Measurements from ENCODE around the gene SLC2A3.
"Not testable (repeated sequence)": the region's sequence is repeated elsewhere in the genome, so short reads cannot be mapped to it uniquely, and the experiment has no call there.

SLC2A3 gene

DNA sequence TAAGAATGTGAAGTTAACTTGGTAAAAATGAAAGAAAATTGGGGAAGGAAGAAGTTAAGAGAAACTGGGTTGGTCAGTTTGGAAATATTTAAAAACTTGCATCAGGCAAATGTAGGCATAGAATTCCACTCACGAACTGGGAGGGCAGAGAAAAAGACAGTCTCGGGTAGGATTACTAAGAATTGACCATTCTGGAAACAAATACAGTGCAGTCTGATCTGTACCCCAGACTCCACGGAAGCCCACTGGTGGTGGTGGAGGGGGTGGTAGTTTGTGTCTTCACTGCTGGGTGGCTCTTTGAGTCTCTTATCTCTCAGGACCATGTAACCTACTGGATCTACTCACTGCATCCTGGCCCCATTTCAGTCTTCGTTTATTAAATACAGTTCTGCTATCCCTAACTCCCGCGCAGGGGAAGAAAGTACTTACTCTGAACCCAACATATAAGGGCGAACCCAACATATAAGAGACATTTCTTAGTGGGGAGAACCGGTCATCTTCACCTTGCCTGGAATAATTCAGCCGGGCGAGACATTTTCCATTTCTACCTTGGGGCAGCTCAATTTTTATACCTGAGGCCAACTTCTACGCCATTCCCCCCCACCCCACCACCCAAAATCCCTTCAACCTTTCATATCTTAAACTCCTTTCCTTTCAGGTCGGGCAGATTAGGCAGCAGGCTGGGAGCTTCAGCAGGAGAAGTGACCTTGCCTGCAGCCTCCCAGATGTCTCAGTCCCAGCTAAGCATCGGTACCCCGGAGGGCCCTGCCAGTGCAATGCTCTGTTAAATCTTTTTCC is 1.7 kb downstream of the SLC2A3 start:
- Mint-ChIP-seq H3K4me3 (no peak overlapping the region), H3K27ac (no peak overlapping the region), H3K36me3 (ENCODE audit: low read depth) (no peaks in the 10 kb centered on the region), H3K9me3 (no peaks in the 10 kb centered on the region), H3K27me3 (no peaks in the 10 kb centered on the region), H3K4me1 (ENCODE audit: low read depth) (peaks cover 26% of the 10 kb centered on the region)
- DNase-seq, result peak; percentile 35

DNA sequence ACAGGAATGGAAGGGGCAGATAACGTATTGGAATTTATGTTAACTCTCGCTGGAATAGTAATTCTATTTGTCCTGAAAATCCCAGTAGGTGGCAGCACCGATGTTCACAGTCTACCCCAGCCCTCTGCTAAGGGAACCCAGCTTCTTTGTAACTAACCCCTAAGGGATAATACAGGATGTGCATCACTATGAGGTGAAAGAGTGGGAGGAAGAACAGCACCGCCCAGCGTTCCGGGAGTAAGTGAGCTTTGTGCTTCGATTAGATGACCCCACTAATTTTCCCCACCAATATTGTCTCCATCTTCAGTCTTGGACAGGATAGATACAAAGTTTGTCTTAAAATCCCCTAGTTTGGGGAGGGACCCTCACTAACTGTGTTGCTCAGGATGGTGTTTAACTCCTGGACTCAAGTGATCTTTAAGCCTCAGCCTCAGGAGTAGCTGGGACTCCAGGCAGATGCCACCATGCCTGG is 2.7 kb downstream of the SLC2A3 start:
- no peak overlapping the region for H3K4me3 Mint-ChIP-seq
- peaks cover 33% of the 10 kb centered on the region for H3K4me1 Mint-ChIP-seq (ENCODE audit: low read depth)
- no peaks in the 10 kb centered on the region for H3K36me3 Mint-ChIP-seq (ENCODE audit: low read depth)
- no peak overlapping the region for H3K27ac Mint-ChIP-seq
- no peaks in the 10 kb centered on the region for H3K9me3 Mint-ChIP-seq
- peak; percentile 68 for DNase-seq
- H3K27me3 Mint-ChIP-seq, result no peaks in the 10 kb centered on the region

DNA sequence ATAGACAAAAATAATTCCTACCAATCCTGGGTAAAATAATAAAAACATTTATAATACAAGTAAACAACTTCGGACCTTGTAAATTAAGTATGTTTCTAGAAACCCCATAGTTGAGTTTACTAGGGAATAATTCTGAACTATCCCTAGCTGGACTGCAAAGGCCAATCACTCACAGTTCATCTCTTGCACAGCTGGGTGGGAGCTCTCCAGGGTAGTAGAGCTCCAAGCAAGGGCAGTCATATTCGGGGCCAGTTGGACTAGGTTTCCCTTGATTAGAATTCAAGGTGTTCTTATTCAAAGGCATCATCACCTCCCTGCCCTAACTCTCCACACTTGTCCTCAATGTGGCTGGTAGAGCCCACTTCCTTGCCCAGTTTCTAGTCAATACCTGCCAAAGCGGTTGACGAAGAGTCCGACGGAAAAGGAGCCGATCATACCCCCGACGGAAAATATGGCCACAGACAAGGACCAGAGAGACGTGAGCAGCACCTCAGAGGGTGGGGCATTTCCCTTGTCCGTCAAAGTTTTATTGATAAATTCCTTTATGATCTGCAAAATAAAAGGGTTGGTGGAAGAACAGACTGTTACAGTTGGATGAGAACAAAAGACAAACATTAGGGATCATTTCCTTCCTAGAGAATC is 3.3 kb downstream of the SLC2A3 start:
- not testable (repeated sequence) for H3K36me3 Mint-ChIP-seq (ENCODE audit: low read depth); H3K4me3 Mint-ChIP-seq; H3K9me3 Mint-ChIP-seq; DNase-seq; H3K27ac Mint-ChIP-seq; H3K27me3 Mint-ChIP-seq
- H3K4me1 Mint-ChIP-seq (ENCODE audit: low read depth), result peaks cover 31% of the 10 kb centered on the region

DNA sequence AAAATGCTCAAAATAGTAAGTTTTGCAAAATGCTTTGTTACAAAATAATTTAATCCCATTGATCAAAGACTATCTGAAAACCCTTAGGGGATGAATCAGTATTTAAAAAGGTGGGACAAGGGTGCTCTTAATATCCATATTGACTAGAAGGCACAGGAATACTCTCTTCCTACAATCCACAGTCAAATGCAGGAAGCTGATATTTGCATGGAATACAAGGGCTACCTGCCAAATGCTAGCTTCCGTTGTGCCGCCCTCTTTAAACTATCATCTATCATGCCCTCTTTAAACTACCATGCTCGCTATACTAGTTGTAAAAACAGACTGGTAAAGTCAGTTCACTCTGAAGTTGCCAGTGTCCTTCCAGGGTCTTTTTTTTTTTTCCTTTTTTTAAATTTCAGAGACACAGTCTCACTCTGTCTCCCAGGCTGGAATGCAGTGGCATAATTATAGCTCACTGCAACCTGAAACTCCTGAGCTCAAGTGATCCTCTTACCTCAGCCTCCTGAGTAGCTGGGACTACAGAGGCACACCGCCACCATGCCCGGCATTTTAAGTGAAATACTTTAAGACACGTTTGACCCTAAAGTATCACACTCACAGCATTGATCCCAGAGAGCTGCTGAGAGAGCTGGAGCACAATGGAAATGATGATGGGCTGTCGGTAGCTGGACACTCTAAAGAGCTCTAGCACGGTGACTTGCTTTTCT is 6.7 kb downstream of the SLC2A3 start:
- DNase-seq, result no peak
- no peaks in the 10 kb centered on the region for H3K27me3 Mint-ChIP-seq
- peaks cover 46% of the 10 kb centered on the region for H3K4me1 Mint-ChIP-seq (ENCODE audit: low read depth)
- H3K27ac Mint-ChIP-seq, result peak overlapping the region; percentile 72
- no peaks in the 10 kb centered on the region for H3K9me3 Mint-ChIP-seq
- peaks cover 18% of the 10 kb centered on the region for H3K36me3 Mint-ChIP-seq (ENCODE audit: low read depth)
- H3K4me3 Mint-ChIP-seq, result no peak overlapping the region

DNA sequence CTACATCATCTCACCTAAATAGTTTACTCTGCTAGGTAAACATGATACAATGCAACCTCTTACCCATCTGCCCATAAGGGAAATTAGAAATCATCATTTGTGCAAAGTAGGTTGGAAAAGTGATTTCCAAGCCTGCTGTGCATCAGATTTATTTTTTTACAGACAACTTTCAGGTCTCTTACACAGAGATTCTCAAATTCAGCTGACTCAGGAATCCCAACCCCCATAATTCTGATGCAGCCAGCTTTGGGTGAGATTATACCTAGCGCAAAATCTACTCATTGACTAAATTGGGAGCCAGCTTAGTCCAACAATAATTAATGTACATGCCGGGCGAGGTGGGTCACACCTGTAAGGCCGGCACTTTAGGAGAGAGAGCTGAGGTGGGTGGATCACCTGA is 8.5 kb downstream of the SLC2A3 start:
- H3K4me3 Mint-ChIP-seq, result no peak overlapping the region
- peaks cover 49% of the 10 kb centered on the region for H3K4me1 Mint-ChIP-seq (ENCODE audit: low read depth)
- H3K36me3 Mint-ChIP-seq (ENCODE audit: low read depth), result peaks cover 35% of the 10 kb centered on the region
- no peaks in the 10 kb centered on the region for H3K9me3 Mint-ChIP-seq
- H3K27me3 Mint-ChIP-seq, result no peaks in the 10 kb centered on the region
- H3K27ac Mint-ChIP-seq, result peak overlapping the region; percentile 71
- DNase-seq, result no peak

DNA sequence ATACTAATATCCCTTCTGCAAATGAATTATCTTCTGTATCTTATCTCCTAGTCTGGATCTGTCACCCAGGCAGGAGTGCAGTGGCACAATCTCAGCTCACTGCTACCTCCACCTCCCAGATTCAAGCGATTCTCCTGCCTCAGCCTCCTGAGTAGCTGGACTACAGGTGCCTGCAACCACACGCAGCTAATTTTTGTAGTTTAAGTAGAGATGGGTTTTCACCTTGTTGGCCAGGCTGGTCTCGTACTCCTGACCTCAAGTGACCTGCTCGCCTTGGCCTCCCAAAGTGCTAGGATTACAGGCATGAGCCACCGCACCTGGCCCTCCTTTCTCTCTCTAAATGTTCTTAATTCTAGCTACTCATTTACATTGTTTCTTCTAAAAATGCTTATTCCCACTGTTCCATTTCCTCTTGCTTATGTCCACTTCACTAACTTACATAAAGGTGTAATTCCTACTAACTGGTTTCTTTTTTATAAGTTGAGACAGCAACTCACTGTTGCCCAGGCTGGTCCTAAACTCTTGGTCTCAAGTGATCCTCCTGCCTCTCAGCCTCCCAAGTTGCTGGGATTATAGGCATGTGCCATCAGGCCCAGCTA is 9.8 kb downstream of the SLC2A3 start:
- H3K4me1 Mint-ChIP-seq (ENCODE audit: low read depth), result peaks cover 52% of the 10 kb centered on the region
- H3K9me3 Mint-ChIP-seq, H3K27me3 Mint-ChIP-seq, DNase-seq, H3K4me3 Mint-ChIP-seq: not testable (repeated sequence)
- peaks cover 48% of the 10 kb centered on the region for H3K36me3 Mint-ChIP-seq (ENCODE audit: low read depth)
- H3K27ac Mint-ChIP-seq, result peak overlapping the region; percentile 67

DNA sequence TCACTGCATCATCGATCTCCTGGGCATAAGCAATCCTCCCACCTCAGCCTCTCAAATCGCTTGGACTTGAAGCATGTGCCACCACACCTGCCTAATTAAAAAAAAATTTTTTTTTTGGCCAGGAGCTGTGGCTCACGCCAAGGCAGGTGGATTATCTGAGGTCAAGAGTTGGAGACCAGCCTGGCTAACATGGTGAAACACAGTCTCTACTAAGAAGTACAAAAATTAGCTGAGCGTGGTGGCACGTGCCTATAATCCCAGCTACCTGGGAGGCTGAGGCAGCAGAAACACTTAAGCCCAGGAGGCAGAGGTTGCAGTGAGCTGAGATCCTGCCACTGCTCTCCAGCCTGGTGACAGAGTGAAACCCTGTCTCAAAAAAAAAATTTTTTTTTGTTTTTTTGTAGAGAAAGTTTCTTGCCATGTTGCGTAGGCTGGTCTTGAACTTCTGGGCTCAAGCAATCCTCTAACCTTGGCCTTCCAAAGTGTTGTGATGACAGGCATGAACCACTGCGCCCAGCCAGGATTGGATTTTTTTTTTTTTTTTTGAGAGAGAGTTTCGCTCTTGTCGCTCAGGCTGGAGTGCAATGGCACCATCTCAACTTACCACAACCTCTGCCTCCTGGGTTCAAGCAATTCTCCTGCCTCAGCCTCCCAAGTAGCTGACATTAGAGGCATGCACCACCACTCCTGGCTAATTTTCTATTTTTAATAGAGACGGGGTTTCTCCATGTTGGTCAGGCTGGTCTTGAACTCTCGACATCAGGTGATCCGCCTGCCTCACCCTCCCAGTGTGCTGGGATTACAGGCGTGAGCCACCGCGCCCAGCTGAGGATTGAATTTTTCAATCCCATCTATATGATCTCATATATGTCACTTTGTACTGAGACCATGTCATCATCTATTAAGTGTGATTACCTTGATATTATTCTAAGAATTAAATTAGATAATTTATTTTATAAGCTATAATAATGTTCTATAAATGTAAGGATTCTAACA is 12.4 kb downstream of the SLC2A3 start:
- Mint-ChIP-seq H3K4me3 (no peak overlapping the region), H3K27ac (peak overlapping the region; percentile 79), H3K4me1 (ENCODE audit: low read depth) (peaks cover 50% of the 10 kb centered on the region), H3K36me3 (ENCODE audit: low read depth) (peaks cover 75% of the 10 kb centered on the region), H3K27me3 (no peaks in the 10 kb centered on the region), H3K9me3 (no peaks in the 10 kb centered on the region)
- DNase-seq, result no peak

DNA sequence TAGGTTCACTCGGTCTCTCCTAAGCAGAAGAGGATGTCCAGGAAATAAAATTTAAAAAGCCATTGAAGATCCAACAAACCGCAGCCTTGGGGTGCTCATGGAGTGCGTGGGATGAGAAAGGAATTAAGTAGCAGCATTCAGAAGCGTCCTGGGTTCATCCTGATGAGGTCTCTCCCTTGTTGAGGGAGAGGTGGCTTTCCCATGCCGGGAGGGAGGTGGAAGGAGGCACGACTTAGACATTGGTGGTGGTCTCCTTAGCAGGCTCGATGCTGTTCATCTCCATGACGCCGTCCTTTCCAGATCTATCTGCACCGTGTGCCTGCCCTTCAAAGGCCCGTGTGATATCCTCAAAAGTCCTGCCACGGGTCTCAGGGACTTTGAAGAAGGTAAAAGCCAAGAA is 14.8 kb downstream of the SLC2A3 start:
- Mint-ChIP-seq H3K36me3 (ENCODE audit: low read depth) (peaks cover 82% of the 10 kb centered on the region), H3K27ac (peak overlapping the region; percentile 50), H3K4me1 (ENCODE audit: low read depth) (peaks cover 45% of the 10 kb centered on the region)
- H3K9me3 Mint-ChIP-seq, H3K27me3 Mint-ChIP-seq, H3K4me3 Mint-ChIP-seq, DNase-seq: not testable (repeated sequence)

DNA sequence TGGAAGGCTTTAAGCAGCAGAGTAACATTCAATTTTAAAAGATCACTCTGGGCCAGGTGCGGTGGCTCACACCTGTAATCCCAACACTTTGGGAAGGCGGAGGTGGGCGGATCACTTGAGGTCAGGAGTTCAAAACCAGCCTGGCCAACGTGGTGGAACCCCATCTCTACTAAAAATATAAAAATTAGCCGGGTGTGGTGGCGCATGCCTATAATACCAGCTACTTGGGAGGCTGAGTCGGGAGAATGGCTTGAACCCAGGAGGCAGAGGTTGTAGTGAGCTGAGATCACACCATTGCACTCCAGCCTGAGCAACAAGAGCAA is 17.8 kb downstream of the SLC2A3 start:
- H3K27ac Mint-ChIP-seq, result not testable (repeated sequence)

DNA sequence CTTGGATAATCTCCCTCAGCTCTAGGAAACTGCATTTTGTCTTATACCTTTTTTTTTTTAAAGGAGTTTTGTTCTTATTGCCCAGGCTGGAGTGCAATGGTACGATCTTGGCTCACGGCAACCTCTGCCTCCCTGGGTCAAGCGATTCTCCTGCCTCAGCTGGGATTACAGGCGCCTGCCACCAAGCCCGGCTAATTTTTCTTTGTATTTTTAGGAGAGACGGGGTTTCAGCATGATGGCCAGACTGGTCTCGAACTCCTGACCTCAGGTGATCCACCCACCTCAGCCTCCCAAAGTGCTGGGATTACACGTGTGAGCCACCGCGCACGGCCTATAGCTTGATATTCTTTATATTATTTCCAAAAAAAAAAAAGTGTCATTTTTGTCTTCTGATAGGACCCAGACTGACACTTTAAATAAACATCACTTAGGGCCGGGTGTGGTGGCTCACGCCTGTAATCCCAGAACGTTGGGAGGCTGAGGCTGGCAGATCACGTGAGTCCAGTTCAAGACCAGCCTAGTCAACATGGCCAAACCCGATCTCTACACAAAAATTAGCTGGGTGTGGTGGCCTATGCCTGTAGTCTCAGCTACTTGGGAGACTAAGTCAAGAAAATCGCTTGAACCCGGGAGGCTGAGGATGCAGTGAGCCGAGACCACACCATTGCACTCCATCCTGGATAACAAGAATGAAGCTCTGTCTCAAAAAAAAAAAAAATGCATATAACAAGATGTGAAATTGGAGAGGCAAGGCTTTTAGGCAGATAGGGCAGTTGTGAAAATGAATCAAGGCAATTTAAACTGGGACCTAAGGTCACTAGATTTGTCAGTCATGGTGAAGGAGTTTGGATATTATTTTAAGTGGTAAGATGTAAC is 18.4 kb downstream of the SLC2A3 start:
- DNase-seq, result no peak
- peaks cover 42% of the 10 kb centered on the region for H3K4me1 Mint-ChIP-seq (ENCODE audit: low read depth)
- no peak overlapping the region for H3K27ac Mint-ChIP-seq
- no peak overlapping the region for H3K4me3 Mint-ChIP-seq
- H3K36me3 Mint-ChIP-seq (ENCODE audit: low read depth), result peaks cover 52% of the 10 kb centered on the region
- H3K9me3 Mint-ChIP-seq, result no peaks in the 10 kb centered on the region
- H3K27me3 Mint-ChIP-seq, result no peaks in the 10 kb centered on the region

More for the DNA sequence above, 17.8 kb downstream of the SLC2A3 start:
- not testable (repeated sequence) for H3K9me3 Mint-ChIP-seq, DNase-seq, H3K4me3 Mint-ChIP-seq, H3K27me3 Mint-ChIP-seq
- peaks cover 58% of the 10 kb centered on the region for H3K36me3 Mint-ChIP-seq (ENCODE audit: low read depth)
- peaks cover 43% of the 10 kb centered on the region for H3K4me1 Mint-ChIP-seq (ENCODE audit: low read depth)

DNA sequence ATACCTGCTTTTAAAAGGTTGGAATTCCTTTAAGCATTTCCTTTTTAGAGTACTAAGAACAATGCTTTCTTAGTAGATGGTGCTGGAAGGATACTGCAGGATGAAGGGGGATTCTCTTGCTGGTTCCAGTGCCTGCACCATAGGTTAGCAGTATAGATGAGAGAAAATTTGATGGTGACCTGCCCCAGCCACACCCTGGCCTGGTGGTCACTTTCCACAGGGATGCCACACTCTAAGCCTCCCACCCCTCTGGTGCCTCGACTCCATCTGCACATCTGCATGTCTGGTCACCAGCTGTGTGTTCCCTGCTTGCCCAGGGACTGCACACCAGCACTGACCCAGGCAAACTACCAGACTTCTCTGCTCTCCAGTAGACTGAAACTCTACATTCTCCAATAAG is 19.1 kb downstream of the SLC2A3 start:
- Mint-ChIP-seq H3K27me3 (no peaks in the 10 kb centered on the region), H3K4me3 (no peak overlapping the region), H3K9me3 (no peaks in the 10 kb centered on the region), H3K4me1 (ENCODE audit: low read depth) (peaks cover 38% of the 10 kb centered on the region), H3K27ac (no peak overlapping the region), H3K36me3 (ENCODE audit: low read depth) (peaks cover 45% of the 10 kb centered on the region)
- no peak for DNase-seq

DNA sequence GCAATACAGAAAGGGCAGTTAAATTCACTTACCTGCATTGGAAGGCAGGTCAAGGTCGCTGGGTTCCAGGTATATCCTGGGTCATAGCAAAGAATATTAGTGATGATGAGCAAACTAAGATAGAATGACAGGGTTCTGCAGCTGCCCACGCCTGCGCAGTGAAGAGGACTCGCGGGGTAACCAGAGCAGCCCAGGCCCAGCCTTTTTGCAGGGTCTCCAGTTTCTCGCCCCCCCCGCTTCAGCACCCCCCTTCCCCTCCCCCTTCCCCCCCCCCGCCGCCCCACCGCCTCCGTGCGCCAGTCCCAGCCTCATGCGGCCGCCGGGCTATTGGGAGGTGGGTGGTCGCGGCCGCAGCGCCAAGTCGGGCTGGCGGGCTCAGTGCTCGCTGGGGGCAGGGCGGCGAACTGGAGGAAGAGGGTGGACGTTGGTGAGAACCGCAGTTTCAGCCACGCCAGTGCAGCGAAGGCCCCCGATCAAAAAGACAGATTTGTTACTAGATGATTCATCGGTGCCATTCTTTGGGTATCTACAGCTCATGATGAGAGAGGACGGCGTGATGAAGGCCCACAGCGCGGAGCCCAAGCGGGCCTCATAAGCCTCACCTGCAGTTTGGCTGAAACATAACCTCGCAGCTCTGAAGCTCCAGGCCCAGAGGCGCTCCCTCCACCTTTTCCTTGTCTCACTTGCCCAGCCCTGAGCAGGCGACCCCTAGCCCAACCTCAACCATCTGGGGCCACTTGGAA is 20.2 kb downstream of the SLC2A3 start:
- Mint-ChIP-seq H3K36me3 (ENCODE audit: low read depth) (peaks cover 34% of the 10 kb centered on the region), H3K4me1 (ENCODE audit: low read depth) (peaks cover 29% of the 10 kb centered on the region), H3K4me3 (peak overlapping the region; percentile 31), H3K27me3 (no peaks in the 10 kb centered on the region), H3K9me3 (no peaks in the 10 kb centered on the region), H3K27ac (peak overlapping the region; percentile 74)
- peak; percentile 45 for DNase-seq
